ENCODE measurements around the gene ATP2C2.

DNA sequence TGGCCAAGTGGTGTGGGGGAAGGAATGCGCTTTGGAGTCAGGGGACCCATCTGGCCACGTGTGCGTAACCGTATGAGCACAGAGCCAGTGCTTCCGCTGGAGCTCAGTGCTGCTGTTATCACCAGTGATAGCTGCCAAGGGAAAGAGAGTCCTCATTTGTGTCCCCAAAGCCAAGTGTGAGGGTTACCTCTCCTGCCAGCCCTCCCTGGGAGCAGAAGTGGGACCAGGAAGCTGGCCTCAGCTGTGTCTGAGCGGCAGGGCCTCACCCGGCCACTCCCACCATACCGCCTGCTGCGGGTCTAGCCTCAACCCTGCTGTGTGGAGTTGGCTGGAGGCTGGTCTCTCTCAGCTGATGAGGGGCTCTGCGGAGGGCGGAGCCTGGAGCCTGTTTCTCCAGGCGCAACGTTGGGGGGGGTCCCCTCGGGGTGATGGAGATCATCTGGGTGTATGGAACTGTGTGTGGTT, 91.6 kb downstream of the ATP2C2 start:
- no peak for TF ChIP-seq EZH2 (IDR thresholded peaks at IDR 0.05; ENCODE audit: low read length, missing control alignments)
- TF ChIP-seq, protein P1, sequence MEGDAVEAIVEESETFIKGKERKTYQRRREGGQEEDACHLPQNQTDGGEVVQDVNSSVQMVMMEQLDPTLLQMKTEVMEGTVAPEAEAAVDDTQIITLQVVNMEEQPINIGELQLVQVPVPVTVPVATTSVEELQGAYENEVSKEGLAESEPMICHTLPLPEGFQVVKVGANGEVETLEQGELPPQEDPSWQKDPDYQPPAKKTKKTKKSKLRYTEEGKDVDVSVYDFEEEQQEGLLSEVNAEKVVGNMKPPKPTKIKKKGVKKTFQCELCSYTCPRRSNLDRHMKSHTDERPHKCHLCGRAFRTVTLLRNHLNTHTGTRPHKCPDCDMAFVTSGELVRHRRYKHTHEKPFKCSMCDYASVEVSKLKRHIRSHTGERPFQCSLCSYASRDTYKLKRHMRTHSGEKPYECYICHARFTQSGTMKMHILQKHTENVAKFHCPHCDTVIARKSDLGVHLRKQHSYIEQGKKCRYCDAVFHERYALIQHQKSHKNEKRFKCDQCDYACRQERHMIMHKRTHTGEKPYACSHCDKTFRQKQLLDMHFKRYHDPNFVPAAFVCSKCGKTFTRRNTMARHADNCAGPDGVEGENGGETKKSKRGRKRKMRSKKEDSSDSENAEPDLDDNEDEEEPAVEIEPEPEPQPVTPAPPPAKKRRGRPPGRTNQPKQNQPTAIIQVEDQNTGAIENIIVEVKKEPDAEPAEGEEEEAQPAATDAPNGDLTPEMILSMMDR (conservative IDR thresholded peaks at IDR 0.05 in 1 of 2, IDR thresholded peaks at IDR 0.05 in 1 of 2; ENCODE audit: low read depth in 1 of 2, low read length in 2 of 2), result no peak

Measured in fibroblast of lung (primary cell).